HG02763 (cell line): ENCODE data around the gene ADGRD1.

Source experiments
- ATAC-seq: cut with Tn5 transposase; IDR thresholded peaks from one replicate; pipeline ENCODE4 v1.9.1; 2021; ENCODE audit warnings: mild to moderate bottlenecking, moderate library complexity; ENCODE audit not compliant: unreplicated experiment

The ADGRD1 gene

GRCh38 chr12:131005161-131006035 is 51.7 kb downstream of the ADGRD1 start:
- ATAC-seq: no peak

DNA sequence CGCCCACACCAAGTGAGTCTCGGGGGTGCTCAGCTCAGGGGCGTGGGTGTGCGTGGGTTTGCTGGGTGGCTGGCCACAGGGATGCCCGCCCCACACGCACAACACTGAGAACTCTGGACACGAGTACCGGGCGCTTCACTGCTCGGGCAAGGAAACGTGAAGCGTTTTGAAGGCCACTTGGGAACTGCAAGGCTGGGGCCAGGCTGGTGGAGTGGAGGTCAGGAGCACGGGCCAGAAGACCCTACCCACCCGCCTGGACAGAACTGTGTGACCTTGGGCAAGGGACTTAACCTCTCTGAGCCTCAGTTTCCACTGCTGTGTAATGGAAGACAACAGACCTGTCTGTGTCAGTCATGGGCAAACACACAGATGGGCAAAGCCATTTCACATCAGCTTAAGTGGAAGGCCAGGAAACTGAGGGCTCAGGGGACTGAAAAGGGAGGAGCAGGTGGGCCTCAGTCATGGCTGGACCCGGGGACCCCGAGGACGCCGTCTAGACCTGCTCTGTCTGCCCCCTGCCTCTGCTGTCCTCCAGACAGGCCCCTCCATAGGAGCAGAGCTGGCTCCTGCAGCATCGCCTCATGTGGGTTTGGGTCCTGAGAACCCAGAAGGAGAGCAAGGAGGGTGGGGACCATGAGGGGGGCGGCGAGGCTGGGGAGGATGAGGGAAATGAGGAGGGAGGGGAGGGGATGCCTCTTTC is 52.5 kb downstream of the ADGRD1 start:
- no peak for ATAC-seq

GRCh38 chr12:131007031-131007739 is 53.5 kb downstream of the ADGRD1 start:
- no peak for ATAC-seq

DNA sequence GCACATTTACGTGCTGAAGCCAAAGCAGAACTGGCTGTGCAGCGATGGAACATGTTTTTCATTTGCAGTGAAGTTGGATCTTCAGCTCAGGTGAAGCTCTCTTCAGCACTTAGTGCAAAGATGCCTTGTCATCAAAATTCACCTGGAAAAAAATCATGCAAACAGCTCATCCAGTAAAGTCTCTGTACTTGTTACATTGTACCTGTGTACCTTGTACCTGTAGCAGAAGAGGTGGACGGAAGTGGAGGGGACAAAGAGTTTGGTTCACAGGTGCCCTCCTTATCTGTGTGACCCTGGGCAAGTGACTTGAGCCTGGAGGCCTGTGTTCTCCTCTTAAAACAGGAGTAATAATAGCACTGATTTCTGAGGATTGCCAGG is 54.0 kb downstream of the ADGRD1 start:
- no peak for ATAC-seq

GRCh38 chr12:131008131-131008912 is 54.6 kb downstream of the ADGRD1 start:
- ATAC-seq: no peak

- ATAC-seq: no peak
These were observed 55.2 kb downstream of the ADGRD1 start for GRCh38 chr12:131008913-131009270.

GRCh38 chr12:131009595-131010395 is 56.1 kb downstream of the ADGRD1 start:
- no peak for ATAC-seq

GRCh38 chr12:131010396-131011131 is 56.9 kb downstream of the ADGRD1 start:
- ATAC-seq: no peak

- no peak for ATAC-seq
These were observed 57.7 kb downstream of the ADGRD1 start for GRCh38 chr12:131011165-131012079.

GRCh38 chr12:131012279-131013069 is 58.8 kb downstream of the ADGRD1 start:
- no peak for ATAC-seq

DNA sequence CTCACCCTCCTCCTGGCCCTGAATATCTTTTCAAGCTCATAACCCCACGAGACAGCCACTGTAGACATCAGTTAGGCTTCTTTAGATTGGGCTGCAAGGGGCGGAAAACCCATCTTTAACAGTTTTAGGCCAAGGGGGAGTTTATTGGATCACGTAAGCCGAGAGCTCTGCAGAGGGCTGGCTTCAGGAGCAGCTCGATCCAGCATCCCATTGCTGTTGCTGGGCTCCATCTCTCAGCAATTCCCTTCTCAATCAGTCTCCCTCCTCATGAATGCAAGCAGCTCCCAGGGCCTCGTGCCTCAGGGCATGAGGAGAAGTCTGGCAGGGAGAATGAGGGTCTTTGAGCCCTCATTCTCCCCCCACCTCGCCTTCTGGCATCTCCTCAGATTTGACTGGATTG is 59.4 kb downstream of the ADGRD1 start:
- ATAC-seq: no peak

- ATAC-seq: no peak
These were observed 60.6 kb downstream of the ADGRD1 start for GRCh38 chr12:131014343-131014742.

- no peak for ATAC-seq
These were observed 62.1 kb downstream of the ADGRD1 start for GRCh38 chr12:131015581-131016337.

GRCh38 chr12:131017477-131017991 is 63.8 kb downstream of the ADGRD1 start:
- no peak for ATAC-seq

DNA sequence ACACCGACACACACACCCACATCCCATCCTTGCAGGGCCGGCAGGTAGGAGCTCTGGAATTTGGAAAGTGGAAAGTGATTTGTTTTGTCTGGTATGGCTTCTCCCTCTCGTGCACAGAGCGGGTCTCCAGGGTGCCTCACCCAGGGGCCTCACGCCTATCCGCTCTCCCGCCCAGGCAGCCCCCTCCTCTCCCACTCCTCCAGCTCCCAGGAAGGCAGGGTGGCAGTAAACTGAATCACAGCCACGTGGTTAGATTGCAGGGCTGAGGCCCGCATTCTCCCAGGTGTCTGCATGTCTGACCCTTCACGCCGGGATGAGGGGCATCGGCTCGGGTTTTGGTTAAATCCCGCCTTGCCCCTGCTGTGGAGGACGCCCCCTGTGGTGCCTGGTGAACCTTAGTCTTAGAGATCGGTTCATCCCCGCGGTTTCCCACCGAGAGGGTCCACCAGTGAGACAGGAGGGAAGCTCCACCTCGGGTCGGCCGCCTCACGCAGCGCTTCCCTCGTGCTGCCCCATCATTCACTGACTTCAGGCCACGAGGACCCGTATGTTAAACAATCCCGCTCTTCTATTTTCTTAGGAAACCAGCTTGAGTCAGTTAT is 64.4 kb downstream of the ADGRD1 start:
- no peak for ATAC-seq

GRCh38 chr12:131018808-131019397 is 65.2 kb downstream of the ADGRD1 start:
- ATAC-seq: no peak
